Glomerular endothelial cell (primary cell): ENCODE data around the gene FOSL1. TPM values are rescaled to one million over a fixed set of nuclear protein-coding genes. Genes with fewer than 3 reads are reported as not detected.
"Not testable (repeated sequence)": the region's sequence is repeated elsewhere in the genome, so short reads cannot be mapped to it uniquely, and the experiment has no call there.

Source experiments
- DNase-seq: peaks from one replicate; pipeline ENCODE4 v3.0.0-alpha.2; 2011; ENCODE audit warnings: low read depth, low spot score; ENCODE audit errors: extremely low read depth
- total RNA-seq: library from RNA; depleted of rRNA; stranded (reverse); fragments of >200 nt; gene quantifications from 2 replicates; pipeline ENCODE4 v1.2.3, GENCODE V29; 2015

Gene FOSL1
- total RNA-seq, 1 donor from 2014 or later = 71.4 TPM

- DNase-seq = no peak
Observed at GRCh38 chr11:65854852-65855837, 45.0 kb downstream of the FOSL1 start.

GRCh38 chr11:65854161-65854592, 46.0 kb downstream of the FOSL1 start:
- DNase-seq = no peak

- no peak for DNase-seq
Observed at GRCh38 chr11:65853246-65853979, 46.8 kb downstream of the FOSL1 start.

GRCh38 chr11:65852508-65853245, 47.5 kb downstream of the FOSL1 start:
- DNase-seq = no peak

- no peak for DNase-seq
Observed at GRCh38 chr11:65851811-65852507, 48.2 kb downstream of the FOSL1 start.

- no peak for DNase-seq
Observed at GRCh38 chr11:65851083-65851579, 49.1 kb downstream of the FOSL1 start.

- no peak for DNase-seq
Observed at GRCh38 chr11:65850217-65851082, 49.7 kb downstream of the FOSL1 start.

- DNase-seq = no peak
Observed at GRCh38 chr11:65849771-65850216, 50.4 kb downstream of the FOSL1 start.

GRCh38 chr11:65849366-65849765, 50.8 kb downstream of the FOSL1 start:
- DNase-seq = no peak

GRCh38 chr11:65848693-65849092, 51.5 kb downstream of the FOSL1 start:
- DNase-seq = not testable (repeated sequence)

- no peak for DNase-seq
Observed at GRCh38 chr11:65847746-65848145, 52.4 kb downstream of the FOSL1 start.

GRCh38 chr11:65844231-65844872, 55.8 kb downstream of the FOSL1 start:
- no peak for DNase-seq

GRCh38 chr11:65843811-65844210, 56.4 kb downstream of the FOSL1 start:
- no peak for DNase-seq

GRCh38 chr11:65842144-65842543, 58.0 kb downstream of the FOSL1 start:
- DNase-seq = no peak

Other genes starting within 250 kb of the FOSL1 start
- 89.0 and 118 TPM in 2 replicates for gene RELA, start 237.5 kb downstream of the FOSL1 start, total RNA-seq
- 38.9 and 47.5 TPM in 2 replicates for gene KAT5, start 188.1 kb downstream of the FOSL1 start, total RNA-seq
- gene RNASEH2C, start 179.6 kb downstream of the FOSL1 start, total RNA-seq = 76.5 and 87.6 TPM in 2 replicates
- 15.8 and 18.8 TPM in 2 replicates for gene AP5B1, start 119.4 kb downstream of the FOSL1 start, total RNA-seq
- gene OVOL1, start 113.3 kb downstream of the FOSL1 start, total RNA-seq = not detected in 2 replicates
- 0.63 TPM in 1 of 2 replicates, not detected in the other for gene SNX32, start 66.4 kb downstream of the FOSL1 start, total RNA-seq
- 2,090 and 2,212 TPM in 2 replicates for gene CFL1, start 42.2 kb downstream of the FOSL1 start, total RNA-seq
- gene MUS81, start 40.0 kb downstream of the FOSL1 start, total RNA-seq = 50.4 and 63.4 TPM in 2 replicates
- gene EFEMP2, start 27.6 kb downstream of the FOSL1 start, total RNA-seq = 81.9 TPM in 2 replicates
- 0.35 TPM in 1 of 2 replicates, not detected in the other for gene CTSW, start 20.6 kb downstream of the FOSL1 start, total RNA-seq
- 131 and 158 TPM in 2 replicates for gene FIBP, start 11.9 kb downstream of the FOSL1 start, total RNA-seq
- 201 and 204 TPM in 2 replicates for gene CCDC85B, start 9.7 kb downstream of the FOSL1 start, total RNA-seq
- gene C11orf68, start 18.7 kb upstream of the FOSL1 start, total RNA-seq = 19.6 and 30.0 TPM in 2 replicates
- 144 and 185 TPM in 2 replicates for gene DRAP1, start 19.0 kb upstream of the FOSL1 start, total RNA-seq
- not detected in 2 replicates for gene TSGA10IP, start 45.1 kb upstream of the FOSL1 start, total RNA-seq
- gene SART1, start 61.3 kb upstream of the FOSL1 start, total RNA-seq = 34.8 and 60.1 TPM in 2 replicates
- gene EIF1AD, start 101.8 kb upstream of the FOSL1 start, total RNA-seq = 27.1 and 42.8 TPM in 2 replicates
- gene BANF1, start 102.1 kb upstream of the FOSL1 start, total RNA-seq = 55.3 and 90.4 TPM in 2 replicates
- gene CST6, start 111.6 kb upstream of the FOSL1 start, total RNA-seq = 0.29 and 0.82 TPM in 2 replicates
- gene CATSPER1, start 126.1 kb upstream of the FOSL1 start, total RNA-seq = 0.82 TPM in 1 of 2 replicates, not detected in the other
- gene GAL3ST3, start 148.8 kb upstream of the FOSL1 start, total RNA-seq = 0.23 TPM in 1 of 2 replicates, not detected in the other
- gene SF3B2, start 152.0 kb upstream of the FOSL1 start, total RNA-seq = 129 and 162 TPM in 2 replicates
- gene PACS1, start 169.9 kb upstream of the FOSL1 start, total RNA-seq = 40.0 and 74.4 TPM in 2 replicates